NCI-H345 (cell line): ENCODE results near the gene MEIS3.

ENCODE experiments used
- DNase-seq: peaks from one replicate; lab custom pipeline; 2025; lab: John Stamatoyannopoulos, UW

The MEIS3 gene

DNA sequence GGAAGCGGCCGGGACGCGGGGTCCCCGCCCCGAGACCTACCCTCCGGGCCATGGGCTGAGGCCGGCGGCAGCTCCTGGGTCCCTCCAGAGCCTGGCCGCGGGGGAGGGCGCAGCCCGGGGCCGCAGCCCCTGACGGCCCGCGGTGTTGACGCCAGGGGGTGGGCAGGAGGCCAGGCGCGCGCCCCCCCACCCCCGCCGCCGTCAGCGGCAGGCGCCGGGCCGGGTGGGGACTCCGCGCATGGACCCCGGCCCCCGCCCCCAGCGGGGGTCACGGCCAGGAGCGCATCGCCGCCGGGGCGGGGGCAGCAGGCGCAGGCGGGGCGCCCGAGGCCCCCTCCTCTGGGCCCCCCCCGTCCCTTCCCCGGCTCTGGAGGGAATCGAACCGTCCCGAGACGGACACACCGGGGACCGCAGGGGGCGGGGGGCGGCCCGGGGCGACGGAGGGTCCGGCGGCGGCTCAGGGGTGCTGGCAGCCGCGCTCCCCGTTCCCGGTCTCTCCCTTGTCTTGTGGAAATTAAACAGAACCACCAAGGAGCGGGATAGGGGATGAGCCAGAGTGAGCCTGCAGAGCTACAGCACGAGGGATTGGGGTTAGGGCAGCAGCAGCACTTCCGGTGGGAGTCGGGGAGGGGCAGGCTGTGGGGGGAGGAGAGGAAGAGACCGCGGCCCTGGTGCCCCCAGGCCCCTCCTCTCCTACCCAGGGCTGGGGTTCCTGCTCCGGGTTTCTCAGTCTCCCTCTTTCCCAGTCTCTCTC lies at the start of gene MEIS3:
TSS of gene MEIS3 (minus strand) at position 498 of the 754 bp plus-strand sequence. CDS start at position 52, 446 bp downstream.
- DNase-seq = no peak

DNA sequence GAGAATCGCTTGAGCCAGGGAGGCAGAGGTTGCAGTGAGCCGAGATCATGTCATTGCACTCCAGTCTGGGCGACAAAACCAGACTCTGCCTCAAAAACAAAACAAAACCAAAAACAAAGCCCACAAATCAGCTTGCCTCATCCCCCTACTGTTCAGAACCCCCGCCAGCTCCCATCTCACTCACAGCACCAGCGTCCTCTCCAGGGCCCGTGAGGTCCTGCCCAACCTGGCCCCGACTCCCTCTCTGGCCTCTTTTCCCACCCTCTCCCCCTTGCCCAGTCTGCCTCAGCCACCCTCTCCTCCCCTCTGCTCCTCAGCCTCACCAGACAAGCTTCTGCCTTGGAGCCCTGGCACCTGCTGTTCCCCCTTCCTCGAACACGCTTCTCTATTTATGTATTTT lies 48.6 kb upstream of the MEIS3 start:
- no peak for DNase-seq

DNA sequence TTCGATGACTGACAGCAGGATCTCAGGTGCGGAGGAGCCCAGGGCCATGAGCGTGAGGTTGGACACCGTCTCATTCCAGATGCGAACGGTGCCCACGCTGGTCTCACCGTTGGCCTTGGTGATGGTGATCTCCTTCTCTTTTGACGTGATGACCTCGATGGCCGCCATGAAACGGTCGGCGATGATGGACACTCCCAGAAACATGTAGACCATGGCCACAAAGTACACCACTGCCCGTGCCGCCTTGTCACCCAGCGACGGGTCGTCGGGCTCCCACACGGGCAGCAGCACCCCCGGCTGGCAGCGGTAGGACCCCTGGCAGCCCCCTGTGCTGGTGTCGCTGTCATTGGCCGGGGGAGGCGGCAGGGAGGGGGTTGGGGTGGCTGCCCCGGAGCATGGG lies 46.6 kb upstream of the MEIS3 start:
- DNase-seq = no peak

DNA sequence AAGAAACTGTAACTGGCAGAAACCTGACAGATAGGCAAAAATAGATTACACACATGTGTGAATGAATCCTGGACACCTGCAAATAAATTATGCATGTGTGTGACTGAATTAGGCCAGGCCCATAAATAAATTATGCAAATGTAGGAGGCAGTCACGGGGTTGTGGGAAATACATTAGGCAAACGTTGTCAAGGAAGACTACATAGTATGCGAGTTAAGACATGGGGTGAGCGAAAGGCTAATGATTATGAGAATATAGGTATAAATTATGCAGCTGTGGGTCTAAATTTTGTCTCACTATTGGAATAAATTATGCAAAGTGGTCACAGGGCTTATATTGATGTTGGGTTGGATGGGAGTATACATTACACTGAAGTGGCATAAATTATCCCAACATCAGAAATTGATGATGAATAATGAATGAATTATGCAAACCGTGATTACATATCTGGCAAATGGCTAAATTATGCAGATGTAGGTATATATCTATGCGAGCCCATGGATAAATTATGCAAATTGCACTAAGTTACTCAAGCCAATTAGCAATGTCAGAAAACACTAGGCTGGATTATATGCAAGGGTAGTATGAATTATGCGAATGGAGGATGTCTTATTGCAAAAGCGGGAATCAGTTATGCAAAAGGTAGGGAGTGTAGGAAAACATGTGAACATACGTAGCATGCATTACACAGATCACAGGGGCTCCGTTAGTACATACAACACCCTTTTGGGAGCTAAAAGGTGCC lies 45.5 kb upstream of the MEIS3 start:
- DNase-seq = no peak

DNA sequence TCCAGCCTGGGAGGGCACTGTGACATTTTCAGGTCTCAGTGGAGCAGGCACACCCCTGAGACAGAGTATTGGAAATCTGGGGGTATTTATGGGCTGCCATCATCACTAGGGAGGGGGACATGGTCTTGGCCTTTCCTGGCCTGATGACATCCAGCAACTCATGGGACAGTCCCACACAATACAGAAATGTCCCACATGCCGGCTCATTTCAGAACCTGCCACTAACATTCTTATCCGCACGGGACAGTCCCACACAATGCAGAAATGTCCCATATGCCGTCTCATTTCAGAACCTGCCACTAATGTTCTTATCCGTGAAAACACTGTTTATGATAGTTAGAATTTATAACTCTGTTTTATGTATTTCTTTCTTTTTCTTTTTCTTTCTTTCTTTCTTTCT lies 42.5 kb upstream of the MEIS3 start:
- no peak for DNase-seq

DNA sequence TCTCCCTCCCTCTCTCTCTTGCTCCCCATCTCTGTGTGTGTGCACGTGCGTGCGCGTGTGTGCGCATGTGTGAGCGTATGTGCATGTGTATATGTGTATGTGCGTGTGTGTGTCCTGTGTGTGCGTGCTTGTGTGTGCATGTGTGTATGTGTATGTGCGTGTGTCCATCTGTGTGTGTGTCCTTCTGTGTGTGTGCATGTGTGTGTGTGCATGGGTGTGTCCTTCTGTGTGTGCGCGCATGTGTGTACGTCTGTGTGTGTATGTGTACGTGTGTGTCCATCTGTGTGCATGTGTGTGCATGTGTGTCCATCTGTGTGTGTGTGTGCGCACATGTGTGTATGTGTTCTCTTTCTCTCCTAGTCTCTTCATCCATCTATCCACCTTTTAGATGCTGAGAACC lies 40.1 kb upstream of the MEIS3 start:
- DNase-seq = no peak

DNA sequence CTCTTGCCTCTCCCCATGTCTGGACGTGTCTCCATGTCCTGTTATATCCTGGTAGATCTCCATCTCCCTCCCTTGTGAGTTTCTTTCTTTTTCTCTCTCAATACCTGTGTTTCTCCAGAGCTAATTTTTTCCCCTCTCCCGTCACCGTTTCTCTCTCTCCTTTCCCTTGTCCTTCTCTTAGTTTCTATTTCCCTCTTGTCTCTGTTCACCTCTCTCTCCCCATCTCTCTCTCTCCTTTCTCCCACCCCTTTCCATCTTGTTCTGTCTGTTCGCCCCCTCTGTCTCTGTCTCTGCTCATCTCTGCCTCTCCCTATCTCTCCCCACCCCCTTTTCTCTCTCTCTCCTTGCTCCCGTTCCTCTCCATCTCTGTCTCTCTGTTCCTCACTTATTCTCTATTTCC lies 39.3 kb upstream of the MEIS3 start:
- DNase-seq = no peak

DNA sequence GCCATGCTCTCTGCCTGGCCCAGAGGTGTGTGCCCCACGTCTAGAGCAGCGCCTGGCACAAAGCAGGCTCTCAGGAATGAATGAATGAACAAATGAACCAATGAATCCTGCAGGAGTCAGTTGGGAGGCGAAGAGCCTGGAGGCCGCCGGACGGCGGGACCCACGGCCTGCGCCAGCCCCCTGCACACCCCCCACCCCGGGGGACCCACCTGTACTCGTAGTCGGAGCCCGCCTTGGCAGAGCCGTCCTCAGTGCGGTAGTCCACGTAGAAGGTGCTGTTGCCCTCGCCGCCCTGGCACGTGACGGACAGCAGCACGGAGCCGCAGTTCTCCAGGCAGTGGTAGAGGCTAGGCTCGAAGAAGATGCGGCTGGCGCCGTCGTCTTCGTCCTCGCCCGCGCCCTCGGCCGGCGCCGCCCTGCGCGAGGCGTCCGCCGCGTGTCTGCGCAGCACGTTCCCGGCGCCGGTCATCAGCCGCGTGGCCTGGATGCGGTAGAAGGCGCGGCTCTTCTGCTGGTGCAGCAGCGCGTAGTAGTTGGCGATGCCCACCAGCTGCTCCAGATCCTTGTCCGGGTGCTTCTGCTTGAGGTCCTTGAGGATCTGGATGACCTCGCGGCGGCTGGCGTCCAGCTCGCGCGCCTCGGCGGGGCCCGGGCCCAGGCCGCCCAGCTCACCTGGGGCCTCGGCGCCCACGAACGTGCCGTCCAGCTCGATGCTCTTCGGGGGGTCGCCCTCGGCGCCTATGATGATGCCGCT lies 37.6 kb upstream of the MEIS3 start:
- no peak for DNase-seq

DNA sequence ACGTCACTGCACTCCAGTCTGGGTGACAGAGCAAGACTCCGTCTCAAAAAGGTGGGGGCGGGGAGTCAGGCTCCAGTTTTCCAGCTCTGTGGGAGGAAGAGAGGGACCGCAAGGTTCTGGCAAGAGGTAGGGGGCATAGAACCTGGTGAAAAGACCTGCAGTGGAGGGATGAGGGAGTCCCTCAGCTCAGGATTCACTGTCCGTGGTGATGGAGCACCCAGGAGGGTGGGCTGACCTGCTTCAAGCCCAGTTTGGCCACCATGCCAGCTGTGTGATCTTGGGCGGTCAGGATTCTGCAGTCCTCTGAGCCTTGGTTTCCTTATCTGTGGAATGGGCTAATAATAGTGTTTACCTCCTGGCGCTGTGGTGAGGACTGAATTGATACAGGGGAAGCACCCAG lies 31.2 kb upstream of the MEIS3 start:
- DNase-seq = no peak

DNA sequence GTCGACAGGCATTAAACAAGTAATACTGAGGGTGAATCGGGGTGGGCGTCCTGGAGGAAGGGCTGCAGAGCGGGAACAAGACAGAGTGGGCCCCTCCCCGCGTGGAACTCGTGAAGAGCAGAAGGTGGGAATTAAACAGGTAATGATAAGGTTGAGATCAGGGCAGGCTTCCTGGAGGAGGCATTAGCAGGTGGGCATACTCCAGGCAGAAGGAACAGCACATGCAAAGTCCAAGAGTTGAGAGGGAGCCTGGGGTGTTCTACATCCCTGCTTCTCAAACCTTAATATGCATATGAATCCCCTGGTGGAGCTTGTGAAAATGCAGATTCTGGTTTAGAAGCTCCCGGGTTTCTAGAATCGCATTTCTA lies 29.0 kb upstream of the MEIS3 start:
- no peak for DNase-seq

DNA sequence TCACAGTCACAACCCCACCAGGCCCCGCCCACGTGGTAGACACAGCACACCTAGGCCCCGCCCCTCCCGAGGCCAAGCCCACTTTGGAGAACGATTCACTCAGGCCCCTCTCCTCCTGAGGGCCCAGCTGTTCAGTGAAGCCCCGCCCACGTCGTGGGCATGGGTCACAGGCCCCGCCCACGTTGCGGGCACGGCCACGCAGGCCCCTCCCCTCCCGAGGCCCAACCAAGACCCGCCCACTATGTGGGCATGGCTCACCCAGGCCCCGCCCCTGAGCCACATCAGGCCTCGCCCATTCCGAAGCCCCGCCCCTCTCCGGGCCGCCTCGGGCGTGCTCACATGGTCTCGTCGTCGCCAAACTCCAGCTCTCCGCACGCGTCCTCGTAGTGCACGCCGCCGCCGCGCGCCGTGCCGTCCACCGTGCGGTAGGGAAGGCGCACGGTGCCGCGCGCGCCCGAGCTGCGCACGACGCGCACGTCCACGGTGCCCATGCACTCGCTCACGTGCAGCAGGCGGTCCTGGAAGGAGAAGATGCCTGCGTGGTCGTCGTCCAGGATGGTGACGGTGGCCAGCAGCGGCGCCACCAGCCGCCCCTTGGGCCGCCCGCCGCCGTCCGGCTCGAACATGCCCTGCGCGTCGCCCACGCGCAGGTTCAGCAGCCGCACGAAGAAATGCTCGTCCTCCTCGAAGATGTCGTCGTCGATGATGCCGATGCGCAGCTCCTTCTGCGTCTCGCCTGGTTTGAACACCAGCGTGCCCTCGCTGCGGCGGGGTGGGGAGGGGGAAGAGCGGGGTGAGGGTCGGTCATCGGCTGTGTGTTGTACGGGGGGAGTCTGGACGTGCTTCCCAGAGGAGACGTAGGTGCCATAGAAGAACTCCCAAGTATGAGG lies 28.4 kb upstream of the MEIS3 start:
- DNase-seq = peak; percentile 40

DNA sequence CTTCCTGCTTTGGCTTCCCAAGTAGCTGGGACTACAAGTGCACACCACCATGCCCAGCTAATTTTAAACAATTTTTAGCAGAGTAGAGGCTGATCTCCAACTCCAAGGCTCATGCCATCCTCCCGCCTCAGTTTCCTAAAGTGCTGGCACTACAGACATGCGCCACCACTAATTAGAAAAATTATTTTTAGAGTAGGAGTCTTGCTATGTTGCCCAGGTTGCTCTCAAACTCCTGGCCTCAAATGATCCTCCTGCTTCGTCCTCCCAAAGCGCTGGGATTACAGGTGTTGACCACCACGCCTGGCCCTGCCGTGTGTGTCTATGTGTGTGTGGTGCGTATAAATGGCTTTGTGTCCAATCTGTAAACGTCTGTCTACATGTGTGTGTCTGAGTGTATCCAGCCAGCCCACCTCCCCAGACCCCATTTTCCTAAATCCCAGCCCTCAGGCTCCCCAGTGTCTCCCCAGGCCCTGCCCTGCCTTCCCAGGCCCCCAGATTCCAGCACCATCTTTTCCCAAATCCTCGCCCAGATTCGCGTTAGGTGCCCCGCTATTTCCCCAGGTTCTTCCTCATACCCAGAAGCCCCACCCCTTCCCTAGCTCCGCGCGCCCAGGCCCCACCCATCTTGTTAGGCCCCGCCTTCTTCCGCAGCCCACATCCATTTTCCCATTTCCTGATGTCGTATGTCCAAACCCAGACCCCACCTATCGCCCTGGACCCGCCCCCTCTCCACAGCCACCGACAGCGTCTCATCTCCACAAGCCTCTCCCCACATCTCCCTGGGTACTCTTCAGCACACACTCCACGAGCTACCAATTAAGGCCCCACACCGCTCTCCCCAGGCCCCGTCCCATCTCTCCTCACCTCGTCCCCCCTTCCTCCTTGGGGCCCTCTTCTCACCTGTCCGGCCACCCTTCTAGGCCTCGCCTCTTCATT lies 27.5 kb upstream of the MEIS3 start:
- peak; percentile 34 for DNase-seq

DNA sequence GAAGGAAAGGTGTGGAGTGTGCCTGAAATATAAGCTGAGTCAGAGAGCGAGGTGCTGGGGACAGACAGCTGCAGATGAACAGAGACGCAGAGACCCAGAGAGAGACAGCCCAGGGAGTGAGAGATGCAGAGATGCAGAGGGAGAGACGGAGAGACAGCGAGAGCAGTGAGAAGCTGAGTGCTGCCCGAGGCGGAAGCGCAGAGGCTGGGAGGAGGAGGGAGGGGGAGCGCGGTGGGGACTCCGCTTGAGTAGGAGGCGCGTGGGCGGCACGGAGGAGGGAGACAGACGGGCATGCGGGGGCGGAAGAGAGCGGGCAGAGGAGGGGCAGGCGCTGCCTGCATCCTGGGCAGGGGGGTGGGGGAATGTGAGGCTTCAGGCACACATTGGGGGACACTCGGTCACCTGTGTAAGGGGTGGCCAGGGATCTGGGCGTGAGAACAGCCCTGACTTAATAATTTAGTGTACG lies 26.6 kb upstream of the MEIS3 start:
- DNase-seq = peak; percentile 40

DNA sequence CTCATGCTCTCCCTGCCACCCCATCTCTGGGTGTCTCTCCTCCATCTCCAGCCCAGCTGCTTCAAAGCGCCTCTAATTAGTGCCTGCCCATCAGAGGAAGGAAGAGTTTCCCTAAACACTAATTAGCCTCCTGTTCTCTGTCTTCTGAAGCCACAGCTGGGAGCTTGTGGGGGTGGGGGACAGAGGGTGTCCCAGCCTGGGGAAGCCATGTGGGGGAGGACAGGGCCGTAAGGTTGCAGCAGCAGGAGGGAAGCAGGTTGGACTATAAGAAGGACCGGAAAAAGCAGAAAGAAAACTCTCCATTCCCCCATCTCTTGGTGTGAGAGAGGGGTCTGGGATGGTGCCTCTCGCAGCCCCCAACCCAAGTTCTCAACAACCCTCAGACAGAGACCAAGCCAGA lies 26.2 kb upstream of the MEIS3 start:
- no peak for DNase-seq

DNA sequence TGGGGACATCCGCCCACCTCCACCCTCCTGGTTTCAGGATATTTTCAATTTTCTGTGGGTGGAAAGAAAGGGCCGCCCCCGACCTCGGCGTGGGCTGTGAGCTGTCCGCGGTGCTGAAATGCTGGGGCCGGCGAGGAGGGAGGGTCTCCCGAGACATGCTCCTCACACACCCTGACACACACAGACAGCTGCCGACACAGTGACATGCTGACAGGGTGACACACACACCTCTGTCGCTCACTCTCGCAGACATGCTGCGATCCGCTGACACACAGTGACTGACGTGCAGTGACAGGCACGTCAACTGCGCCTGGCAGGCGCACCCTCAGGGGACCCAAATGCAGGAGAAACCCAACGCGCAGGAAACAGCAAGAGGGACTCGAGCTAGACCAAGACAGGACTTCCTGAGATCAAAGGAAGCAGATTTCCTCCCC lies 25.1 kb upstream of the MEIS3 start:
- no peak for DNase-seq

DNA sequence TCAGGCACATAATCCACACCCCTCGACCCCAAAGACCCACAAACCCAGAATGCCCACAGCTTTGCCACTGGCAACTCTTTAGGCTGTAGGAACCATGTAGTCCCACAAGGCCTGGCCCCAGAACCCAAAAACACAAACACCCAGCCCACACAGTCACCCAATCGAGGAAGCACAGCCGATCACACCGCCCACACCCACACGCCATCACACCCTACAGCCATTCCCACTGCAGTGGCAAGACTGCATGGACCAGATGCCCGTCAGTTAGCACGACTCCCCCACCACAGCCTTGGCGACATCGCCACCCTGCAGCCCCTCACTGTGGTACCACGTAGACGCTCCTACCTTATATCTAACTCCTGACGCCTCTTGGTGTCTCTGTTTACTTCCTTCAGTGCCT lies 24.0 kb upstream of the MEIS3 start:
- no peak for DNase-seq

DNA sequence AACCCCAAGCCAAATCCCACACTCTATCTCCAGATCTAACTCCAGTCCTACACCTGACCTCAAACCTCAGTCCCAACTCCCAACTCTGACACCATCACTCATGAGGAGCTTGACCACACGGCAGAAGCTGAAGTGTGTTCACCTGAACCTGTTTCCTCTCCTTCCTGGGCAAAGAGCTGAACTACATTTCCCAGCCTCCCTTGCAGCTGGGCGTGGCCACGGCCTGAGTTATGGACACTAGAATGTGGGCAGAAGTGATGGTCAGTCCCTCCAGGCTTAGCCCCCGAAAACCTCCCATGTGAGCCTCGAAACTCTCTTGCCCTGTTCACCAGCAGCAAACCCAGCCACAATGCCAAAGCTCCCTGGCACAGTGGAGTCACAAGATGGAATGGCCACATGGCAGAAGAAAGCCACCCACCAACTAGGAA lies 19.5 kb upstream of the MEIS3 start:
- no peak for DNase-seq

DNA sequence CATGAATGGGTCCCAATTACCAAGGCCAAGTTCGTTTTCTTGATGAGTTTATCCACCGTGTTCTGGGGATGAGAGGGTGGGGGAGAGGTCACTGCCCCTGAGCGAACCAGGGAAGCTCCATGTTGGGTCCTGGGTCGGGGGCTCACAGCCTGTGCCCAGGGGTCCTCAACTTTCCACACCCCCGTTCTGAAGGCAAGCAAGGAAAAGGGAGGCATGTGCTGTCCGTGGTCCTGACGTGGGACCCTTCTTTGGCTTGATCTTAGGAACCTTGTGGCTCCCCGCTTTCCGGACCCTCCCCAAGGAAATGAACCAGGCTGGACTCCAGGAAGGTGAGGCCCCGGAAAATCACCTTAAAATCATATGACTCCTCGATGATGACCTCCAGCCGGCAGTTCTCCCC lies 18.2 kb upstream of the MEIS3 start:
- DNase-seq = no peak

DNA sequence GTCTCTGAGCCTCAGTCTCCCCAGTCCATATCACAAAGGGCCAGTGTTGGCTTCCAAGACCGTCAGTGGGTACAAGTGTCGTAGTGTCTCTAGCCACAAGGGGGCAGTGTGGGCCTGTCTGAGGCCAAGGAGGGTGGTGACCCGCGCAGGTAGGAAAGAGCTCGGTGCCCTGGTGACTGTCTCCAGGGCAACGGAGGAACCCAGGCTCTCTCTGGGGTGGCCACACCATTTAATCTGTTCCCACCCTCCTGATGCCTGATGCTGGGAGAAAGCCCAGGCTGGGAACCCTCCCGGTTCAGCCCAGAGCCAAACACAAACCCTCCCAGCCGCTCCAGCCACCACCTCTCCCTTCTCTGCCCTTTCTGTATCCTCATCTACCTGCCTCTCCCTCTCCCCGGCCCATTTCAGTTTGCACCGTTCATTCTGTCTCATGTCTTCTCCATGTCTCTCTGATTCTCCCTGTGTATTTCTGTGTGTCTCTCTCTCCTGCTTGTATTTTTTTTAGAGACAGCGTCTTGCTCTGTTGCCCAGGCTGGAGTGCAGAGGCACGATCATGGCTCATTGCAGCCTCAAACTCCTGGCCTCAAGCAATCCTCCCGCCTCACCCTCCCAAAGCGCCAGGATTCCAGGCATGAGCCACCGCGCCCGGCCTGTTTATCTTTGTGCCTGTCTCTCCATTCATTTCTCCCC lies 17.5 kb upstream of the MEIS3 start:
- DNase-seq = peak; percentile 59

DNA sequence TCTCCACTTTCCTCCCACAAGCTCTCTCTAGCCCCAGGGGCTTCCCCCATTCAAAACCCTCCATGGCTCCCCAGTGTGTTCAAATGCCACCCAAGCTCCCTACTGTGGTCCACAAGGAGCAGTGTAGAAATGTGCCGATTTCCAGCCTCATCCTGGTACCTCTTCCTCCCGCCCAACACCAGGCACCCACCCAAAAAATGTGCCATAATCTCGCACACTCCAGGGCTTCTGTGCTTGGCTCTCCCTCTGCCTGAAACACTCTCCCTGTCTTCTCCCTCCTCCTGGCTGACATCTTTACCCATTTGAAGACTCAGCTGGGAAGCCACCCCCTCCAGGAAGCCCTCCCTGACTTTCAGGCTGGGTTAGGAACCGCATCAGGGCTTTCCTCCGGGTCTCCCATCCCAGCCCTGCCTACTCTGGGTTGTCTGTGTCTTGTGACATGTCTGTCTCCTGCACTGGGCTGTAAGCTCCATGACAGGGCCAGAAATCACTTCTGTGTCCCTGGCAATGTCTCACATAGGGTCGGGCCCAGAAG lies 16.6 kb upstream of the MEIS3 start:
- DNase-seq = no peak
